GM12892 (cell line): ENCODE results near the gene TSPAN9.

Source experiments
- POLR2A ChIP-seq: IDR thresholded peaks from 2 replicates; pipeline ENCODE4 v1.6.1; 2011; ENCODE audit warnings: low read depth, low read length, control low read depth
- POLR2AphosphoS5 ChIP-seq: IDR thresholded peaks from 2 replicates; pipeline ENCODE4 v1.6.1; 2011; ENCODE audit warnings: low read depth, low read length, control low read depth
- TAF1 ChIP-seq: IDR thresholded peaks from 2 replicates; pipeline ENCODE4 v1.6.1; 2011; ENCODE audit warnings: low read depth, mild to moderate bottlenecking, control low read depth, low read length, borderline replicate concordance

- TF ChIP-seq POLR2A, result no peak
- no peak for TF ChIP-seq POLR2AphosphoS5
- no peak for TF ChIP-seq TAF1
These were observed 58.6 kb downstream of the TSPAN9 start for GRCh38 chr12:3135522-3136461.
